ENCODE results near the gene FBXL14. TPM values are rescaled to one million over a fixed set of nuclear protein-coding genes. Genes with fewer than 3 reads are reported as not detected.

Gene FBXL14
- total and polyA plus RNA-seq, 9 of the 15 experiments (the other 6 are each of a cell fraction or from before 2014, with no cell fraction given): 0.13 to 9.8 (median 3.3) TPM

DNA sequence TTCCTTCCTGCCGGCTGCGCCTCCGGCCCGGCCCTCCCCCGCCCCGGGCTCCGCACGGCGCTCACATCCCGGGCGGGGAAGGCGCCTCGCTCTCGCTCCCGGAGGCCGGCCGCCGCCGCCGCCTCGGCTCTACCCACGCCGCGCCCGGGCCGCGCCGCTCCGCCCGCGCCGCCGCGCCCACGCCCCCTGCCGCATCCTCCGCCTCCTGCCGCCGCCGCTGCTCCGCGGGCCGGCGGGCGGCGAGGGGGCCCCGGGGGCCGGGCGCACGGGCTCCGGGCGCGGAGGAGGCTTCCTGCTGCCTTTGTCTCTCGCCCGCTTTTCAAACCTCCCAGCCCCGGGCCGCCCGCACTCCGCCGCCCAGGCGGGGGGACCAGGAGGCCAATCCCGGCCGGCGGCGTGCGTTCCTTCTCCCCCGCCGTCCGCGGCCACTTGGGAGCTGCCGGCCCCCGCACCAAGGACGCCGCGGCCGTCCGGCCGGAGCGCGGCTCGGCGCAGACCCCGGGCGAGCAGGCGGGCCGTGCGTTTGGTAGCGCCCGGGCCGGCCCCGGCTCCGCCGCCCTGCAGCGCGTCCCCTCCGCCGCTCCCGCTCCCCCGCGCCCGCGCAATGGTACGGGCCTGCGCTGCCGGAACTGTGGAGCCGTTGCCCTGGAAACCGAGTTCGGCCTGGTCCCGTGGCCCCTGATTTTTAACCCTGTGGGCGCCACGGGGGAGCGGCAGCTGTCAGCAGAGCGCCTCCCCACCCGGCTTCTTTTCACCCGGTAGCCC is at the start of gene FBXL14 (continued):
- TF ChIP-seq, protein P1, sequence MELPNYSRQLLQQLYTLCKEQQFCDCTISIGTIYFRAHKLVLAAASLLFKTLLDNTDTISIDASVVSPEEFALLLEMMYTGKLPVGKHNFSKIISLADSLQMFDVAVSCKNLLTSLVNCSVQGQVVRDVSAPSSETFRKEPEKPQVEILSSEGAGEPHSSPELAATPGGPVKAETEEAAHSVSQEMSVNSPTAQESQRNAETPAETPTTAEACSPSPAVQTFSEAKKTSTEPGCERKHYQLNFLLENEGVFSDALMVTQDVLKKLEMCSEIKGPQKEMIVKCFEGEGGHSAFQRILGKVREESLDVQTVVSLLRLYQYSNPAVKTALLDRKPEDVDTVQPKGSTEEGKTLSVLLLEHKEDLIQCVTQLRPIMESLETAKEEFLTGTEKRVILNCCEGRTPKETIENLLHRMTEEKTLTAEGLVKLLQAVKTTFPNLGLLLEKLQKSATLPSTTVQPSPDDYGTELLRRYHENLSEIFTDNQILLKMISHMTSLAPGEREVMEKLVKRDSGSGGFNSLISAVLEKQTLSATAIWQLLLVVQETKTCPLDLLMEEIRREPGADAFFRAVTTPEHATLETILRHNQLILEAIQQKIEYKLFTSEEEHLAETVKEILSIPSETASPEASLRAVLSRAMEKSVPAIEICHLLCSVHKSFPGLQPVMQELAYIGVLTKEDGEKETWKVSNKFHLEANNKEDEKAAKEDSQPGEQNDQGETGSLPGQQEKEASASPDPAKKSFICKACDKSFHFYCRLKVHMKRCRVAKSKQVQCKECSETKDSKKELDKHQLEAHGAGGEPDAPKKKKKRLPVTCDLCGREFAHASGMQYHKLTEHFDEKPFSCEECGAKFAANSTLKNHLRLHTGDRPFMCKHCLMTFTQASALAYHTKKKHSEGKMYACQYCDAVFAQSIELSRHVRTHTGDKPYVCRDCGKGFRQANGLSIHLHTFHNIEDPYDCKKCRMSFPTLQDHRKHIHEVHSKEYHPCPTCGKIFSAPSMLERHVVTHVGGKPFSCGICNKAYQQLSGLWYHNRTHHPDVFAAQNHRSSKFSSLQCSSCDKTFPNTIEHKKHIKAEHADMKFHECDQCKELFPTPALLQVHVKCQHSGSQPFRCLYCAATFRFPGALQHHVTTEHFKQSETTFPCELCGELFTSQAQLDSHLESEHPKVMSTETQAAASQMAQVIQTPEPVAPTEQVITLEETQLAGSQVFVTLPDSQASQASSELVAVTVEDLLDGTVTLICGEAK (IDR thresholded peaks at IDR 0.05): peak; percentile 48; the same call in 1 of the 2 replicates
- TF ChIP-seq, protein P1 (CRISPR knock-in tag; IDR thresholded peaks at IDR 0.05): no peak
- TF ChIP-seq NR1H2 (CRISPR knock-in tag; IDR thresholded peaks at IDR 0.05) (no peak), BCOR (IDR thresholded peaks at IDR 0.05) (no peak), JUND (IDR thresholded peaks at IDR 0.05; ENCODE audit: borderline replicate concordance, low read depth, low read length) (peak; percentile 73), JUND (tag; IDR thresholded peaks at IDR 0.05; ENCODE audit: borderline replicate concordance, low read depth, low read length) (no peak; the same call in 2 of the 3 replicates), IRF2 (CRISPR knock-in tag; IDR thresholded peaks at IDR 0.05) (no peak), YY1 (IDR thresholded peaks at IDR 0.05; ENCODE audit: borderline replicate concordance in 1 of 3, control insufficient read depth in 1 of 3, extremely low read depth in 1 of 3, insufficient read depth in 3 of 3, insufficient read length in 1 of 3, insufficient replicate concordance in 2 of 3, low read depth in 1 of 3, low read length in 2 of 3) (peak in 1 of 3 experiments; percentile 11), ZEB2 (IDR thresholded peaks at IDR 0.05) (no peak)
- TF ChIP-seq, protein P2, sequence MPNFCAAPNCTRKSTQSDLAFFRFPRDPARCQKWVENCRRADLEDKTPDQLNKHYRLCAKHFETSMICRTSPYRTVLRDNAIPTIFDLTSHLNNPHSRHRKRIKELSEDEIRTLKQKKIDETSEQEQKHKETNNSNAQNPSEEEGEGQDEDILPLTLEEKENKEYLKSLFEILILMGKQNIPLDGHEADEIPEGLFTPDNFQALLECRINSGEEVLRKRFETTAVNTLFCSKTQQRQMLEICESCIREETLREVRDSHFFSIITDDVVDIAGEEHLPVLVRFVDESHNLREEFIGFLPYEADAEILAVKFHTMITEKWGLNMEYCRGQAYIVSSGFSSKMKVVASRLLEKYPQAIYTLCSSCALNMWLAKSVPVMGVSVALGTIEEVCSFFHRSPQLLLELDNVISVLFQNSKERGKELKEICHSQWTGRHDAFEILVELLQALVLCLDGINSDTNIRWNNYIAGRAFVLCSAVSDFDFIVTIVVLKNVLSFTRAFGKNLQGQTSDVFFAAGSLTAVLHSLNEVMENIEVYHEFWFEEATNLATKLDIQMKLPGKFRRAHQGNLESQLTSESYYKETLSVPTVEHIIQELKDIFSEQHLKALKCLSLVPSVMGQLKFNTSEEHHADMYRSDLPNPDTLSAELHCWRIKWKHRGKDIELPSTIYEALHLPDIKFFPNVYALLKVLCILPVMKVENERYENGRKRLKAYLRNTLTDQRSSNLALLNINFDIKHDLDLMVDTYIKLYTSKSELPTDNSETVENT (CRISPR knock-in tag; IDR thresholded peaks at IDR 0.05): peak; percentile 75; the same call in 1 of the 2 replicates
- TF ChIP-seq, protein P3, sequence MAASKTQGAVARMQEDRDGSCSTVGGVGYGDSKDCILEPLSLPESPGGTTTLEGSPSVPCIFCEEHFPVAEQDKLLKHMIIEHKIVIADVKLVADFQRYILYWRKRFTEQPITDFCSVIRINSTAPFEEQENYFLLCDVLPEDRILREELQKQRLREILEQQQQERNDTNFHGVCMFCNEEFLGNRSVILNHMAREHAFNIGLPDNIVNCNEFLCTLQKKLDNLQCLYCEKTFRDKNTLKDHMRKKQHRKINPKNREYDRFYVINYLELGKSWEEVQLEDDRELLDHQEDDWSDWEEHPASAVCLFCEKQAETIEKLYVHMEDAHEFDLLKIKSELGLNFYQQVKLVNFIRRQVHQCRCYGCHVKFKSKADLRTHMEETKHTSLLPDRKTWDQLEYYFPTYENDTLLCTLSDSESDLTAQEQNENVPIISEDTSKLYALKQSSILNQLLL (CRISPR knock-in tag; IDR thresholded peaks at IDR 0.05; ENCODE audit: borderline replicate concordance): no peak
